Measurements from ENCODE around the gene MLH1. TPM values are rescaled to one million over a fixed set of nuclear protein-coding genes. Genes with fewer than 3 reads are reported as not detected.

The MLH1 gene
- total RNA-seq, 1 donor from 2014 or later, result 42.1 TPM

- Histone ChIP-seq H3K4me3 (ENCODE audit: low read depth, low read length) (no peak overlapping the region), H3K36me3 (ENCODE audit: control insufficient read depth, insufficient read depth, low read length) (peaks cover 1% of the 10 kb centered on the region), H3K27me3 (ENCODE audit: control insufficient read depth, insufficient read depth, low read length) (no peaks in the 10 kb centered on the region)
- TF ChIP-seq CTCF (IDR thresholded peaks at IDR 0.05; ENCODE audit: insufficient read depth, low read length, poor library complexity, severe bottlenecking), result no peak
- no peak for DNase-seq (ENCODE audit: low read depth)
Observed at GRCh38 chr3:37068031-37068430, 74.7 kb downstream of the MLH1 start.

- no peak for TF ChIP-seq CTCF (IDR thresholded peaks at IDR 0.05; ENCODE audit: insufficient read depth, low read length, poor library complexity, severe bottlenecking)
- DNase-seq (ENCODE audit: low read depth), result no peak
- Histone ChIP-seq H3K4me3 (ENCODE audit: low read depth, low read length) (no peak overlapping the region), H3K36me3 (ENCODE audit: control insufficient read depth, insufficient read depth, low read length) (no peaks in the 10 kb centered on the region), H3K27me3 (ENCODE audit: control insufficient read depth, insufficient read depth, low read length) (no peaks in the 10 kb centered on the region)
Observed at GRCh38 chr3:37071921-37072320, 78.6 kb downstream of the MLH1 start.

GRCh38 chr3:37072892-37073291 lies 79.6 kb downstream of the MLH1 start:
- no peaks in the 10 kb centered on the region for H3K36me3 ChIP-seq (ENCODE audit: control insufficient read depth, insufficient read depth, low read length)
- H3K27me3 ChIP-seq (ENCODE audit: control insufficient read depth, insufficient read depth, low read length), result no peaks in the 10 kb centered on the region
- no peak overlapping the region for H3K4me3 ChIP-seq (ENCODE audit: low read depth, low read length)
- DNase-seq (ENCODE audit: low read depth), result no peak
- no peak for TF ChIP-seq CTCF (IDR thresholded peaks at IDR 0.05; ENCODE audit: insufficient read depth, low read length, poor library complexity, severe bottlenecking)

- DNase-seq (ENCODE audit: low read depth), result no peak
- no peak overlapping the region for H3K4me3 ChIP-seq (ENCODE audit: low read depth, low read length)
- TF ChIP-seq CTCF (IDR thresholded peaks at IDR 0.05; ENCODE audit: insufficient read depth, low read length, poor library complexity, severe bottlenecking), result no peak
- H3K36me3 ChIP-seq (ENCODE audit: control insufficient read depth, insufficient read depth, low read length), result no peaks in the 10 kb centered on the region
- H3K27me3 ChIP-seq (ENCODE audit: control insufficient read depth, insufficient read depth, low read length), result no peaks in the 10 kb centered on the region
Observed at GRCh38 chr3:37074178-37074577, 80.9 kb downstream of the MLH1 start.

- TF ChIP-seq CTCF (IDR thresholded peaks at IDR 0.05; ENCODE audit: insufficient read depth, low read length, poor library complexity, severe bottlenecking), result no peak
- no peaks in the 10 kb centered on the region for H3K36me3 ChIP-seq (ENCODE audit: control insufficient read depth, insufficient read depth, low read length)
- H3K27me3 ChIP-seq (ENCODE audit: control insufficient read depth, insufficient read depth, low read length), result no peaks in the 10 kb centered on the region
- DNase-seq (ENCODE audit: low read depth), result no peak
- no peak overlapping the region for H3K4me3 ChIP-seq (ENCODE audit: low read depth, low read length)
Observed at GRCh38 chr3:37075955-37076354, 82.6 kb downstream of the MLH1 start.

- Histone ChIP-seq H3K27me3 (ENCODE audit: control insufficient read depth, insufficient read depth, low read length) (no peaks in the 10 kb centered on the region), H3K36me3 (ENCODE audit: control insufficient read depth, insufficient read depth, low read length) (no peaks in the 10 kb centered on the region), H3K4me3 (ENCODE audit: low read depth, low read length) (no peak overlapping the region)
- no peak for DNase-seq (ENCODE audit: low read depth)
- no peak for TF ChIP-seq CTCF (IDR thresholded peaks at IDR 0.05; ENCODE audit: insufficient read depth, low read length, poor library complexity, severe bottlenecking)
Observed at GRCh38 chr3:37082317-37082716, 89.0 kb downstream of the MLH1 start.

Measured in kidney epithelial cell (primary cell).